ENCODE data around the gene RPL10.

RPL10 gene

GRCh38 chrX:154397888-154398667, at the start of gene RPL10:
TSS of gene RPL10 (plus strand) at chrX:154398377. CDS start at chrX:154398520, 143 bp downstream.
- peaks cover 27% of the 10 kb centered on the region for H3K36me3 Mint-ChIP-seq (ENCODE audit: low read depth)
- H3K4me1 Mint-ChIP-seq = peaks cover 11% of the 10 kb centered on the region
- peak within 1 kb of the TSS; percentile 99 to 100 (median 100) for H3K27ac Mint-ChIP-seq
- H3K27me3 Mint-ChIP-seq (ENCODE audit: low read depth) = peaks cover 5% of the 10 kb centered on the region
- peaks cover 8% of the 10 kb centered on the region for H3K9me3 Mint-ChIP-seq
- no peak for TF ChIP-seq CTCF (IDR thresholded peaks at IDR 0.05; ENCODE audit: unreplicated experiment in 3 of 3)
- H3K4me3 Mint-ChIP-seq = peak within 1 kb of the TSS; percentile 98 to 99 (median 99)

- Mint-ChIP-seq H3K36me3 (ENCODE audit: low read depth) (peaks cover 9% of the 10 kb centered on the region), H3K4me3 (no peak overlapping the region), H3K9me3 (no peaks in the 10 kb centered on the region), H3K4me1 (no peaks in the 10 kb centered on the region), H3K27ac (no peak overlapping the region), H3K27me3 (ENCODE audit: low read depth) (no peaks in the 10 kb centered on the region)
- no peak for TF ChIP-seq CTCF (IDR thresholded peaks at IDR 0.05; ENCODE audit: unreplicated experiment in 3 of 3)
These were observed 49.4 kb upstream of the RPL10 start for GRCh38 chrX:154348646-154349358.

- H3K4me1 Mint-ChIP-seq = no peaks in the 10 kb centered on the region
- H3K9me3 Mint-ChIP-seq = no peaks in the 10 kb centered on the region
- no peak overlapping the region for H3K27ac Mint-ChIP-seq
- no peaks in the 10 kb centered on the region for H3K27me3 Mint-ChIP-seq (ENCODE audit: low read depth)
- H3K36me3 Mint-ChIP-seq (ENCODE audit: low read depth) = peaks cover 9% of the 10 kb centered on the region
- no peak overlapping the region for H3K4me3 Mint-ChIP-seq
- TF ChIP-seq CTCF (IDR thresholded peaks at IDR 0.05; ENCODE audit: unreplicated experiment in 3 of 3) = no peak
These were observed 48.7 kb upstream of the RPL10 start for GRCh38 chrX:154349359-154349935.

GRCh38 chrX:154349979-154350378, 48.2 kb upstream of the RPL10 start:
- H3K27ac Mint-ChIP-seq = no peak overlapping the region
- no peaks in the 10 kb centered on the region for H3K4me1 Mint-ChIP-seq

GRCh38 chrX:154350429-154351182, 47.6 kb upstream of the RPL10 start:
- Mint-ChIP-seq H3K9me3 (no peaks in the 10 kb centered on the region), H3K36me3 (ENCODE audit: low read depth) (peaks cover 9% of the 10 kb centered on the region), H3K27me3 (ENCODE audit: low read depth) (no peaks in the 10 kb centered on the region), H3K4me1 (no peaks in the 10 kb centered on the region), H3K27ac (no peak overlapping the region), H3K4me3 (no peak overlapping the region)
- no peak for TF ChIP-seq CTCF (IDR thresholded peaks at IDR 0.05; ENCODE audit: unreplicated experiment in 3 of 3)

More at GRCh38 chrX:154349979-154350378, 48.2 kb upstream of the RPL10 start:
- TF ChIP-seq CTCF (IDR thresholded peaks at IDR 0.05; ENCODE audit: unreplicated experiment in 3 of 3) = no peak
- no peaks in the 10 kb centered on the region for H3K27me3 Mint-ChIP-seq (ENCODE audit: low read depth)
- no peak overlapping the region for H3K4me3 Mint-ChIP-seq
- H3K9me3 Mint-ChIP-seq = no peaks in the 10 kb centered on the region
- H3K36me3 Mint-ChIP-seq (ENCODE audit: low read depth) = peaks cover 9% of the 10 kb centered on the region

Data from nephron (organoid).